ENCODE data around the gene NKD1.
"Not testable (repeated sequence)": the region's sequence is repeated elsewhere in the genome, so short reads cannot be mapped to it uniquely, and the experiment has no call there.

The NKD1 gene

DNA sequence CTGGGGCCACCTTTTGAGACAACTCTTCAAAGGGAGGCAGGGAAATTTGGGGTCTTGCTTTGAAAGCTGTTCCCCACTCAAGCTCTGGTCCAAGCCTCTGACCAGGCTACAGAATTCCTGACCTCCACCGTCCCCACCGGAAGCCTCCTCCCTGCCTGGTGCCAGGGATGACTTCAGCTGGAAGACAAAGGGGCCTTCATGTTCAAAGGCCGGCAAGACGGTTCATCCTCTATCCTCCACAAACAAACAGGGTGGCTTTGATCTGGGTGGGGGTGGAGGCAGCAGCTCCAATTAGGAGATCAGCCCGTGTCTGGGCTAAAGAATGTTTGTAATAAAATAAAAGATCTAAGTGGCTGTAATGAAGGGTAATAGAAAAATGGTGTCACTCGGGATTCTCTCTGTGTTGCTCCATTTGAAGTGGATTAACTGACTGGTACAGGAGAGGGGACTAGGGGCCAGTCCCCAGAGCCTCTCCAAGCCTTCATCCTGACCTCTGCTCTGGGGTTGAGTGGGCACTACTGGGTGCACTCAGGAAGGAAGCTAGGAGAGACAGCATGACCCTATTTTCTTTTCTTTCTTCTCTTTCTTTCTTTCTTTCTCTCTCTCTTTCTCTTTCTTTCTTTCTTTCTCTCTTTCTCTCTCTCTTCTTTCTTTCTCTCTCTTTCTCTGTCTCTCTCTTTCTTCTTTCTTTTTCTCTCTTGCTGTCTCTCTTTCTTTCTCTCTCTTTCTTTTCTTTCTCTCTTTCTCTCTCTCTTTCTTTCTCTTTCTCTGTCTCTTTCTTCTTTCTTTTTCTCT, 27.5 kb upstream of the NKD1 start:
- DNase-seq, result no peak

GRCh38 chr16:50521246-50521900, 26.8 kb upstream of the NKD1 start:
- DNase-seq, result no peak

DNA sequence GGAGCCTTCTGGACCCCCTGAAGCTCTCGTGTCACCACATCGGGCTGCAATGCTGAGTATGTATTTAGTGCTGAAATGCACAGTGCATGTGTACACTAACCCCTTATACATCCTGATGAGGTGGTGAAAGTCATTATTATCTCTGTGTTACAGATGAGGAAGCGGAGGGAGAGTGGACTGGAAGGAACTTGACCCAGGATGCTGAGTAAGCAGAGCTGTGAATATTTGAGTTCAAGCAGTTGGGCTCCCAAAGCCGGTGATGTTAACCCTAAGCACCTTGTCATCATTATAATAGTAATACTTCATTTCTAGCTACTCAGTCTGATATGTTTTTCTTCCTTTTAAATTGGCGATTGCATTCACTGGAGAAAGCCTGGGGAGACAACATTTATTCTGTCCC, 25.9 kb upstream of the NKD1 start:
- DNase-seq, result no peak

GRCh38 chr16:50523710-50524109, 24.5 kb upstream of the NKD1 start:
- DNase-seq, result no peak

DNA sequence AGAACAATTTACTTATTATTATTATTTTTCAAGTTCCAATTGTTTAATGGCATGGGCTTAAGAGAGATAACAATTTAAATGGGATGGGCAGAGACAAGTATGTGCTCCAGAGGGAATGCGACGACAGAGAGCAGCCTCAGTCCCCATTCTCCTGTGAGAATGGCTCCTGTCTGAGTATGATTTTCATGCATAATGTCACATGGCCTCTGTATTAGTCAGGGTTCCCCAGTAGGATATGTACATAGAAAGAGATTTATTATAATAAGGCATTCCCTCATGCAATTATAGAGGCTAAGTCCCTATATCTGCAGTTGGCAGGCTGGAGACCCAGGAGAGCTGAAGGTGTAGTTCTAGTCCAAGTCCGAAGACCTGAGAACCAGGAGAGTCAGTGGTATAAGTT, 22.9 kb upstream of the NKD1 start:
- no peak for DNase-seq

DNA sequence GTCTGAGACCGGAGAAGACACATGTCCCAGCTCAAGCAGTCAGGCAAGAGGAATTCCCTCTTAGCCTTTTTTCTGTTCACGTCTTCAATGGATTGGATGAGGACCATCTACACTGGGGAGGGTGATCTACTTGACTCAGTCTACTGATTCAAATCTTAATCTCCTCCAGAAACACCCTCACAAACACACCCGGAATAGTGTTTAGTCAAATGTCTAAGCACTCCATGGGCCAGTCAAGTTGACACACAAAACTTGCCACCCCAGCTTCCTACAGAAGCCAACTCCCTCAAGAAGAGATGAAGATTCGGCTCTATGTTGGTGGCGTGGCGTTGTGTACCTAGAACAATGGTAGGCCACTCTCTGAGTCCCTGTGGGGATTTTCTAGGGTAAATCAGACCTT, 22.5 kb upstream of the NKD1 start:
- DNase-seq, result no peak

GRCh38 chr16:50526249-50526648, 21.9 kb upstream of the NKD1 start:
- DNase-seq, result no peak

DNA sequence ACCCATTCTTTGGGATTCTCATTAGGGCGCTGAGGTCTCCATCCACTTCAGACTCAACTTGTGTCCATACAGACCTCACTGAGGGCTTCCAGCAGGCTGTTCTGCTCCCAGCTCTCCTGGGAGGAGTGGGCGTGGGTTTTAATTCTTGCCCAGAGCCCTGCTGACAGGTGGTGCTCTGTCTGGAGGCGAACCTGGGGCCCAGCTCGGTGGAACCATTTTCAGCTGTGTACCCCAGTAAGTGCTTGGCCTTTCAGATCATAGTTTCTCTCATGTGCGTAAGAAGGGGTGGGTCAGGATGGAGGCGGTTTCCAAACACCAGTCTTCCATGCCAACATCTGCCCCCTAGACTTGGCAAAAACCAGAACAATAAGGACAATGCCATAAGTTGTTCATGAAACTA, 21.4 kb upstream of the NKD1 start:
- DNase-seq, result no peak

- no peak for DNase-seq
These were observed 19.4 kb upstream of the NKD1 start for GRCh38 chr16:50528820-50529219.

GRCh38 chr16:50529334-50529733, 18.9 kb upstream of the NKD1 start:
- DNase-seq, result no peak

- DNase-seq, result no peak
These were observed 17.6 kb upstream of the NKD1 start for GRCh38 chr16:50530277-50531236.

DNA sequence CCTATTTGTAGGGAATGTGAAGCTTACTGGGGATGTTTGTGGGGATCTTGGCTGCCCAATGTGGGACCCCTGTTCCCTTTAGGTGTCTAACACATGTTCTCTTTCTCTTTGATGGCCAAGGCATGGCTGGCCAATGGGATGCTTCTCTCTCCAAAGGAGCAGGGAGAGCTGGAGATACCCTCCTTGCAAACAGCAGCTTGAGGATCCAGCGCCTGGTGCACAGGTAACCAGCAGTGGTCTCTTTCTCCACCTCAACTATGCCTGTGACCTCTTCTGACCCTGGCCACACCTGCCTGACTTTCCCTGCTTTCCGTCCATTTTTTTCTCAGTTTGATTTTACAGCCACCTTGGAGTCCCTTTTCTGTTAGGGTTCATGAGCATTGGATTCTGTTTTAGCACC, 16.8 kb upstream of the NKD1 start:
- DNase-seq, result no peak

DNA sequence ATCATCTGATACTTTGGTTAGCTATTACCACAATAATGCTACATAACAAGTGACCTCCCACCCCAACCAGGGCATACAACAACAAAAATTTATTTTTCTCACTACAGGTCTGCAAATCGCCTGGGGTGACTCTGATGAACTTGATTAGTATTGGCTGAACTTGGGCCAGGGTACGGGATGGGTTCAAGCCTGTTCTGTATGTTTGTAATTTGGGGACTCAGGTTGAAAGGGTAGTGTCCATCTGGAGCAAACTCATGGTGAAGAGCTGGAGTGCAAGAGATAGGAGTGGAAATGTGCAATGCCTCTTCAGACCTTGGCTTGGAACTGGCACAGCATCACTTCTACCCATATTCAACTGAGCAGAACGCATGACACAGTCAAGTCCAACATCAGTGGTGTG, 16.3 kb upstream of the NKD1 start:
- no peak for DNase-seq

DNA sequence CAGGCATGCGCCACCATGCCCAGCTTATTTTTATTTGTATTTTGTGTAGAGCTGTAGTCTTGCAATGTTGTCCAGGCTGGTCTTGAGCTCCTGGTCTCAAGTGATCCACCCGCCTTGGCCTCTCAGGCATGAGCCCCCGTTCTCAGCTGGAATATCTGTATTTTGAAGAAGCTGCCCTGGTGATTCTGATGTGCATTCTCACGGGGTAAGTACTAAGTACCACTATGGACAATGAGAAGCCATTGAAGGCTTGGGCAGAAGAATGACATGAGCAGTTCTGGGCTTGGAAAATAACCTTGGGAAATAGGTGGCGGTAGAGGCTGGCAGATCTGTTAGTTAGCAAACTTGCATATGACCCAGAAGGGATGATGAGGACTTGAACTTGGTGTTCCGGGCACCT, 15.6 kb upstream of the NKD1 start:
- DNase-seq, result no peak

- no peak for DNase-seq
These were observed 14.9 kb upstream of the NKD1 start for GRCh38 chr16:50533317-50533716.

DNA sequence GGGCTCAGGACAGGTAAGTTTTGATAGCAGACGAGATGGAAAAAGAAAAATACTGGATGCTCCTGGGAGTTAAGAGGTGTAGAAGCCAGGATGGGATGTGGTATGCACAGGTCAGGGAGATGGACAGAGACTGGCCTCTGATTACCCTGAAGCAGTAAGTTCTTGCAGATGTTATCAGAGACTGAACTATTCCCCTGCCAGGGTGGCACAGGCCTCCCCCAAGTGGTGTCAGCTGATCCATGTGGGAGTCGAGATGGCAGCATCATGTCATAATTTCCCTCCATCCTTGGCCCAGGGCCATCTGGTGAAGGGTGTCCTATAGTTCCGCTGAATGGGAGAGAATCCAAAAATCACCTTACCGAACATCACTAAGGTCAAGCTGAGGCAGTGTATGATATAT, 14.1 kb upstream of the NKD1 start:
- no peak for DNase-seq

DNA sequence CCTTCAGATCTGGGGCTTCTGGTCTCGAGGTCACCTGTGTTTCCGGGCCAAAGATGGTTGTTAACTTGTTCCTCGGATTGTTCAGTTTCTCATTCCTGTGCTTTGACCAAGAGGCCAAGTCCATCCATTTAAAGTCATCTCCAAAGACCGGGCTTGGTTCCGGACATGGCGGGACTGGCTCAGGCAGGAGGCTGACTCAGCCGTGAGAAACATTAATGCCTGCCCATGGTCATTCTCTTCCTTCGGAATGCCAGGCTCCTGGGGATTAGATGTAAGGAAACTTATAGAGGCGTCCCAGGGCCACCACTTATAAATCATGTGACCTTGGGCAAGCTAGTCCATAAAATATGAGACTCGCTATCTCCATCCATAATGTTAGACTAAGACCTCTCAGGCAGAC, 13.6 kb upstream of the NKD1 start:
- DNase-seq, result no peak

GRCh38 chr16:50534958-50535357, 13.2 kb upstream of the NKD1 start:
- no peak for DNase-seq

- no peak for DNase-seq
These were observed 12.5 kb upstream of the NKD1 start for GRCh38 chr16:50535506-50536257.

DNA sequence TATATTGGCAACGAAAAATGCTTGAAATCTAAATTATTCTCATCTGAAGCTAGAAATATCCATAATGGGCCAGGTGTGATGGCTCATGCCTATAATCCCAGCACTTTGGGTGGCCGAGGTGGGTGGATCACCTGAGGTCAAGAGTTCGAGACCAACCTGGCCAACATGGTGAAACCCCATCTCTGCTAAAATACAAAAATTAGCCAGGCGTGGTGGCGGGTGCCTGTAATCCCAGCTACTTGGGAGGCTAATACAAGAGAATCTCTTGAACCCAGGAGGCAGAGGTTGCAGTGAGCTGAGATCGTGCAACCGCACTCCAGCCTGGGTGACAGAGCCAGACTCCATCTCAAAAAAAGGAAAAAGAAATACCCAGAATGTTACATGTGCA, 11.9 kb upstream of the NKD1 start:
- DNase-seq, result not testable (repeated sequence)

DNA sequence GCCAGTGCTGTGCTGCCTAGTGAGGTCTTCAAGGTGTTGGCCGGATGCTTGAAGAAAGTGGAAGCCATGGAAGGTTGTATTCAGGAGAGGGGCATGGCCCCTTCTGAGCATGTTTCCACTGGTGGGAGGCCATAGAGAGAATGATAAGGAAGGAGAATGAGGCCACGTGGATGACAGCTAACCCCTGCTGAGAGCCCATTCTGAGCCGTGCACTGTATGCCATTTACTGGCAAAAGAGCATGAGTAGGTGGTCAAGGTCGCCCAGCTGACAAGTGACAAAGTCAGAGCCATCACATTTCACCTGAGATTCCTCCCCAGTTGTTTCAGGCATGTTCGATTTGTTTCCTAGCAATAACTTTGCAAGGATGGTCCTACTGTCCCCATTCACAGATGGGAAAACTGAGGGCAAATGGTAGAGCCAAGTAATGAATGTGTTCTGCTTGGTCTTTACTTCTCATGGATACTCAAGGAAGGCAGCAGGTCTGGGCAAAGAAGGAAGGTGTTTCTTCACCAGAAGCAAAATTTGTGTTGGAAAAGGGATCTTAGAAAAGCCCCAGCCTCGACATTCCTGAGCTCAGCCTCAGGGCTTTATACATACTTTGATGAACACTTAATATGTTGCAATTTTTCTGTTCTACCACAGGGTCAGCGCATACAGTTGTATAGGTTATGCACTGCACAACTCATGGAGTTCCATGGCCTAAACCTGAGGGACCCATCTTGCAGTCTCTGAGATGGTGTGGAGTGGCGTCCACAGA, 10.5 kb upstream of the NKD1 start:
- DNase-seq, result no peak

DNA sequence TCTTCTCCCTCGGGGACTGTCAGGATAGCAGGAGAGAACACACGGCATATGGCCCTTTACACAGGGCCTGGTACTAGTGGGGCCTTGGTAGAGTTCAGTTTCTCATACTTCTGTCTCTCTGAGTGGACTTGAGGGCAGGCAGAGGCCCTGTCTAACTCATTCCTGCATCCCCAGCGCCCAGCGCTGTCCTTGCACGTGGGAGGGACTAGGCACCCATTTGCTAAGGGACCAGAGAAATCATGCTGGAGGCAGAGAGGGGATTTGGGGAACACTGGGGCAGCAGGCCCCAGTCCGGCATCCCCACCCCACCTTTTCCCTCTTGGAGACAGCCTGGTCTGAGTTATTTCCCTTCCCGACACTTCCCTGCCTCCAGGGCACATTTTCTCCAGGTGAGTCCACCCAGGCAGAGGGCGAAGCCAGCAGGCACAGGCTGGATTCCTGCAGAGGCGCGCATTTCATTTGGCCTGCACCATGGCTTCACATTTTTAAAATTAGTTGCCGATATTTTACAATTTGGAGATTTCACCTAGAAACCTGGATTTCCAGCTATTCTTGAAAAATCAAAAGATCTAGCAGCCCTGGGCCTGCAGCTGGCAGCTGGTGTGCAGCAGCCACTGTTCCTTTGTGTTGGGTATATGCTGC, 9.7 kb upstream of the NKD1 start:
- DNase-seq, result no peak

All from SIG-M5 (cell line).